Chondrocyte (in vitro differentiated cells): ENCODE data around the gene TSPAN13. TPM values are rescaled to one million over a fixed set of nuclear protein-coding genes. Genes with fewer than 3 reads are reported as not detected.

Experiments used
- DNase-seq: peaks from one replicate; pipeline ENCODE4 v3.0.0; 2021; ENCODE audit warnings: mixed read lengths, low spot score
- H3K27ac Mint-ChIP-seq: one replicate; pipeline ENCODE4 v1.8.0; 2021; ENCODE audit warnings: mild to moderate bottlenecking, moderate library complexity, mixed read lengths; ENCODE audit not compliant: unreplicated experiment
- H3K27me3 Mint-ChIP-seq: 2 replicates; pipeline ENCODE4 v1.8.0; 2021; ENCODE audit warnings: low read depth, mixed read lengths
- H3K36me3 Mint-ChIP-seq: 2 replicates; pipeline ENCODE4 v1.8.0; 2021; ENCODE audit warnings: low read depth, mixed read lengths
- H3K4me1 Mint-ChIP-seq: 2 replicates; pipeline ENCODE4 v1.8.0; 2021; ENCODE audit warnings: low read depth, mild to moderate bottlenecking, mixed read lengths
- H3K4me3 Mint-ChIP-seq: one replicate; pipeline ENCODE4 v1.8.0; 2021; ENCODE audit warnings: mild to moderate bottlenecking, moderate library complexity, mixed read lengths; ENCODE audit not compliant: unreplicated experiment
- H3K9me3 Mint-ChIP-seq: 2 replicates; pipeline ENCODE4 v1.8.0; 2021; ENCODE audit warnings: low read depth, mixed read lengths
- total RNA-seq: library from RNA; stranded (reverse); gene quantifications from 3 replicates; pipeline ENCODE4 v1.2.1, GENCODE V29; 2021
- TF ChIP-seq, protein P1 (sequence below): fragments of 200-600 bp; sonication (generic); IDR thresholded peaks from 2 replicates; pipeline ENCODE4 v1.5.0; 2021; ENCODE audit warnings: antibody characterized with exemption, mild to moderate bottlenecking, moderate library complexity

The TSPAN13 gene
- total RNA-seq, 1 donor from 2014 or later = 21.0 TPM

DNA sequence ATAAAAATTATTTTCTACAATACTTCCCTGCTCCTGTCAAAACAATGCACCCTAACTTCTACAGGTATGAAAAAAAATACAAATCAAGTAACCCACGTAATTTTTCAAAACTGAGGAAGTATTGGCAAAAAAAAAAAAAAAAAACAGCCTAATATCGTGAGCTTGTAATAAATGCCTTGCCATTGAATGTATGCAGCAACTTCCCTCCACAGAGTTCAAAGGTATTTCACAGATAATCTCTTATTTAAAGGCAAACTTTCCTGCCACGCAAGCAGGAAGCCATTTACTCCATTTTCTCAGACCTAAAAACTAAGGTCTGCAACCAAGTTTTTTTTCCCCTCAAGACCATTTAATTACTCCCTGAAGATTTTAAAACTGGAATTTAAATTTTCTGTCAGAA lies 51.9 kb downstream of the TSPAN13 start:
- TF ChIP-seq, protein P1, sequence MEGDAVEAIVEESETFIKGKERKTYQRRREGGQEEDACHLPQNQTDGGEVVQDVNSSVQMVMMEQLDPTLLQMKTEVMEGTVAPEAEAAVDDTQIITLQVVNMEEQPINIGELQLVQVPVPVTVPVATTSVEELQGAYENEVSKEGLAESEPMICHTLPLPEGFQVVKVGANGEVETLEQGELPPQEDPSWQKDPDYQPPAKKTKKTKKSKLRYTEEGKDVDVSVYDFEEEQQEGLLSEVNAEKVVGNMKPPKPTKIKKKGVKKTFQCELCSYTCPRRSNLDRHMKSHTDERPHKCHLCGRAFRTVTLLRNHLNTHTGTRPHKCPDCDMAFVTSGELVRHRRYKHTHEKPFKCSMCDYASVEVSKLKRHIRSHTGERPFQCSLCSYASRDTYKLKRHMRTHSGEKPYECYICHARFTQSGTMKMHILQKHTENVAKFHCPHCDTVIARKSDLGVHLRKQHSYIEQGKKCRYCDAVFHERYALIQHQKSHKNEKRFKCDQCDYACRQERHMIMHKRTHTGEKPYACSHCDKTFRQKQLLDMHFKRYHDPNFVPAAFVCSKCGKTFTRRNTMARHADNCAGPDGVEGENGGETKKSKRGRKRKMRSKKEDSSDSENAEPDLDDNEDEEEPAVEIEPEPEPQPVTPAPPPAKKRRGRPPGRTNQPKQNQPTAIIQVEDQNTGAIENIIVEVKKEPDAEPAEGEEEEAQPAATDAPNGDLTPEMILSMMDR = no peak
- H3K27ac Mint-ChIP-seq = no peak overlapping the region
- H3K36me3 Mint-ChIP-seq = no peaks in the 10 kb centered on the region

DNA sequence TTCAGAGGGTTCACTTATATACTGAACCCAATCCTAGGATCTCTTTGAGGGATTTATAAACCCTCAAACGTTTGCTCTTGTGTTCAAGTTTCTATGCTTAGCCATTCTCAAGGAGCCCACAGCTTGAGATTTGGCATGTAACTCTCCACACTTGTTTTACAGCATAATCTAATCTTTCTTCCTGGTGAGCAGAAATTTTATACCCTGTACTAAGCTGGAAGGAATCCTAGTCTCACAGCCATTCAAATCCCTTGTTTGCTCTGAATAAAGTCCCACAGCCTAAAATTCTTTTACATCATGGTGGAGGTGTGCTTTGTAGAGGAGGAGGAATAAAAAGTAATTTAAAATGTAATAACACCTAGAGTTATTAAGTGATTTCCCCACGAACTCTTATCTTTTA lies 56.6 kb downstream of the TSPAN13 start:
- H3K27me3 Mint-ChIP-seq = no peaks in the 10 kb centered on the region
- H3K9me3 Mint-ChIP-seq = no peaks in the 10 kb centered on the region
- H3K4me3 Mint-ChIP-seq = no peak overlapping the region
- H3K27ac Mint-ChIP-seq = no peak overlapping the region
- TF ChIP-seq, protein P1 = no peak
- H3K36me3 Mint-ChIP-seq = no peaks in the 10 kb centered on the region
- no peak for DNase-seq
- peaks cover 29% of the 10 kb centered on the region for H3K4me1 Mint-ChIP-seq

More for the DNA sequence above, 51.9 kb downstream of the TSPAN13 start:
- no peak overlapping the region for H3K4me3 Mint-ChIP-seq
- peaks cover 6% of the 10 kb centered on the region for H3K4me1 Mint-ChIP-seq
- no peaks in the 10 kb centered on the region for H3K27me3 Mint-ChIP-seq
- H3K9me3 Mint-ChIP-seq = no peaks in the 10 kb centered on the region
- DNase-seq = no peak

DNA sequence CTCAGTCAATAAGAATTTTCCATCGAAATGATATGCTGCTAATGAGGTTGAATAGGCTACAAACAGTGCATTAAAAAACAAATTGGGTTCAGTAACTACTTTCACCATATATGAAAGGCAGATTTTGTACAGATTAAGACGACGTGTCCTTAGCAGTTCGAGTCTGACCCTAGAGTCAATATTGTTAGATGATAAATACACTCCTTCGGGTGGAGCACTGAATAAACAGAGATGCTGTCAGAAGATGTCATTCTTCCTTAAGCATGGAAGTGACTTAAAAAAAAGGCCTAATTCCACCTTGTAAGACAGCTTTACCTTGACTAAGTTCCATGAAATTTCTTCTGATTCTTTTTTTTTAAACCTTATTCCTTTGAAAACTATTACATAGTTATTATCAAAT lies 57.0 kb downstream of the TSPAN13 start:
- Mint-ChIP-seq H3K4me3 (no peak overlapping the region), H3K9me3 (no peaks in the 10 kb centered on the region), H3K27ac (no peak overlapping the region), H3K4me1 (peaks cover 34% of the 10 kb centered on the region), H3K36me3 (no peaks in the 10 kb centered on the region), H3K27me3 (no peaks in the 10 kb centered on the region)
- TF ChIP-seq, protein P1 = no peak
- no peak for DNase-seq

DNA sequence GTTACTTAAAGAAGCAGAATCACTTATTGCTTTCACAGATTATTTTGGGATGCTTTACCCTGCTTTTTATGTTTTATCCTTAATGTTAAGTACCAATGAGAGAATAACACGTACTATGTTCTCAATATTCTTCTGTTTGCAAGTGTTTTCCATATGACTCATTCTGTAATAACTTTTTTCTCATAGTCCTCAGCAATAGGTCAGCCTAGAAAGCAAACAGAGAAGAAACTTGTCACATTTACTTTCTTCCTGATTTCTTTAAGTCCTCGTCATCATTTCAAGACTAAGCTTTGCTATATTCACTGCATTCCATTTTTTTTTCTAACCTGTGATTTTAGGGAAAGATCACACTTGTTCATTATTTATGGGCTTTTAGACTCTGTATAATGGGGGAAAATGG lies 58.0 kb downstream of the TSPAN13 start:
- Mint-ChIP-seq H3K27ac (peak overlapping the region; percentile 95), H3K27me3 (no peaks in the 10 kb centered on the region), H3K4me3 (peak overlapping the region; percentile 35), H3K4me1 (peaks cover 40% of the 10 kb centered on the region), H3K36me3 (no peaks in the 10 kb centered on the region), H3K9me3 (no peaks in the 10 kb centered on the region)
- TF ChIP-seq, protein P1 = no peak
- DNase-seq = no peak

DNA sequence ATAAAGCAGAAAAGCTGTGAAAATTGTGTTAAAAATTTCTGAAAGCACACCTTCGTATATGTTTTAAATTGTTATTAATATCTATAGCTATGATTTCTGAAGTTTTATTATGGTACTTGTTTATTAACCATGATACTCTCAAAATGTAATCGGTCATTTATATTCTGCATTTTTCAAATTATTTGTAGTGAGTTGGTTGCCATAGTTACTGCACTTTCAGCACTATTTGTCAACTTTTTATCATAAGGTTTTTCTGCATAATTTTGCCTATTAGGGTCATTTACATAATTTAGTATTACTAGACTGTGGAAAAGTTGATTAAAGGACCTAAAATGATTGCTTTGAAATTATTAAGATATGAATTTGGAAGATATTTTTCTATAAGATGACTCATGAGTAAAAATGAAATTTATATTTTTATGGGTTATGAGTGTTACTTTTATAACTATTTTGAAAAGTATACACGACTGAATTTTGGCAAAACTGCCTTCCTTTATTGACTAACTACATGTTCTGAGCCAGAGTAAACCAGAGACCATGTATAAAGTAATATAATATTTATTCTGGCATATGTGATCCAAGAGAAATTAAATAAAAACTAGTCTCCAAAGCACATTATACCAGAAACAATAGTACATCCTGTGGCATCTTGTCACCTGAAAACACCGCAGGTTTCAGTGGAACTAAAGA lies 59.1 kb downstream of the TSPAN13 start:
- no peaks in the 10 kb centered on the region for H3K9me3 Mint-ChIP-seq
- peak overlapping the region; percentile 53 for H3K27ac Mint-ChIP-seq
- peaks cover 49% of the 10 kb centered on the region for H3K4me1 Mint-ChIP-seq
- TF ChIP-seq, protein P1 = no peak
- H3K27me3 Mint-ChIP-seq = no peaks in the 10 kb centered on the region
- H3K4me3 Mint-ChIP-seq = no peak overlapping the region
- H3K36me3 Mint-ChIP-seq = no peaks in the 10 kb centered on the region
- no peak for DNase-seq
